IPS-15b (cell line): ENCODE data around the gene PDSS2.
"Not testable (repeated sequence)": the region's sequence is repeated elsewhere in the genome, so short reads cannot be mapped to it uniquely, and the experiment has no call there.

Experiments
- H3K27me3 ChIP-seq: one replicate; pipeline ENCODE4 v1.6.1; 2013; ENCODE audit warnings: low read length; ENCODE audit not compliant: control insufficient read depth, insufficient read depth
- H3K36me3 ChIP-seq: one replicate; pipeline ENCODE4 v1.6.1; 2013; ENCODE audit warnings: low read length; ENCODE audit not compliant: control insufficient read depth, insufficient read depth
- H3K4me1 ChIP-seq: one replicate; pipeline ENCODE4 v1.6.1; 2013; ENCODE audit warnings: mild to moderate bottlenecking, low read length; ENCODE audit not compliant: control insufficient read depth, insufficient read depth
- H3K4me3 ChIP-seq: one replicate; pipeline ENCODE4 v1.5.1; 2013; ENCODE audit warnings: low read depth, low read length
- H3K9ac ChIP-seq: one replicate; pipeline ENCODE4 v1.6.1; 2013; ENCODE audit warnings: low read depth, mild to moderate bottlenecking, low read length
- H3K9me3 ChIP-seq: one replicate; pipeline ENCODE4 v1.6.1; 2013; ENCODE audit warnings: mild to moderate bottlenecking, low read length; ENCODE audit not compliant: control insufficient read depth, insufficient read depth

Gene PDSS2

GRCh38 chr6:107196152-107196551 lies 263.2 kb downstream of the PDSS2 start:
- H3K36me3 ChIP-seq, result no peaks in the 10 kb centered on the region
- H3K9ac ChIP-seq, result no peak overlapping the region
- H3K27me3 ChIP-seq, result no peaks in the 10 kb centered on the region
- H3K9me3 ChIP-seq, result no peaks in the 10 kb centered on the region
- no peaks in the 10 kb centered on the region for H3K4me1 ChIP-seq
- no peak overlapping the region for H3K4me3 ChIP-seq

DNA sequence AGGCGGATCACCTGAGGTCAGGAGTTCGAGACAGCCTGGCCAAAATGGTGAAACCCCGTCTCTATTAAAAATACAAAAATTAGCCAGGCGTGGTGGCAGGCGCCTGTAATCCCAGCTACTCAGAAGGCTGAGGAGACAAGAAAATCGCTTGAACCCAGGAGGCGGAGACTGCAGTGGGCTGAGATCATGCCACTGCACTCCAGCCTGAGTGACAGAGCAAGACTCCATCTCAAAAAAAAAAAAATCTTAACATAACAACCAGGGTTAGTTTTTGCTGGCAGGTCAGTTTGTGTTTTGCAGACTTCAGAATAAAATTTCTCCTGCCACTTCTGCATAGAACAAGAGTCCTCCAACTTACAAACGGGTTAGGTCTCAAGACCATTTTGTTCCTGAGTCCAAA lies 264.6 kb downstream of the PDSS2 start:
- H3K4me1 ChIP-seq, H3K27me3 ChIP-seq, H3K9me3 ChIP-seq, H3K36me3 ChIP-seq, H3K4me3 ChIP-seq, H3K9ac ChIP-seq: not testable (repeated sequence)

DNA sequence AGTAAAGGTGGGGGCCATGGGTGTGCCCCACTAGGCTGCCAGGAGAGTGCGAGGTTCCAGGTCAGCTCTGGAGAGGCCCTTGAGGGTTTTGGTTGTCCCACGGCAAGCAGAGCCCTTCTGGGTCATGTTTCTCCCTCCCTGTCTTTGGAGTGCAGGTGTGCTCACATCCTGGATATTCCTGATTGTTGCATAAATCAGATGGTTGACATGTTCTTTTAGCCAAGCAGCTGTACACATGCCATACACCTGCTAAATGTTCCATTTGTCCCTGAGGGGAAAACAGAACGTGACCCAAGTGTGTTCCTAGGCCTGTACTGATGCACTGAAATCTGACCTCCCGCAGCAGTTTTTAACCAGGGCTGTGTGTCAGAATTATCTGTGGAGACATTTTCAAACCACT lies 266.5 kb downstream of the PDSS2 start:
- Histone ChIP-seq H3K4me3 (no peak overlapping the region), H3K27me3 (no peaks in the 10 kb centered on the region), H3K4me1 (no peaks in the 10 kb centered on the region), H3K9ac (no peak overlapping the region), H3K9me3 (no peaks in the 10 kb centered on the region), H3K36me3 (no peaks in the 10 kb centered on the region)

DNA sequence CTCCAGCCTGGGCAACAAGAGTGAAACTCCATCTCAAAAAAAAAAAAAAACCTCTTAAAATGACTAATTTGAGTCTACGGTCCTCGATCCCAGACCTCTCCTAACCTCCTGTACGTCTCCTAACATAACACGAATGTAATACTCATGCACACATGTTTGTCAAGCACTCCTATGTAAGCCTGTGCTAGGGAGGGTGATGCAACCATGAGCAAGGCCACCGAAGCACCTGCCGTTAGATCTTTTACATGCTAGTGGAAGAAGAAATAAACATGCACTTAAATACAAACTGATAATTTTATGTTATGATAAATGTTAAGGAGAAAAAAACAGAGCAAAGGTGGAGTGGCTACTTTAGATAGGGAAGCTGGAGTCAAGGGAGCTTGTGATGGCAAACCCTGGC lies 271.7 kb downstream of the PDSS2 start:
- Histone ChIP-seq H3K9me3 (no peaks in the 10 kb centered on the region), H3K4me3 (no peak overlapping the region), H3K9ac (no peak overlapping the region), H3K4me1 (no peaks in the 10 kb centered on the region), H3K36me3 (no peaks in the 10 kb centered on the region), H3K27me3 (no peaks in the 10 kb centered on the region)

- Histone ChIP-seq H3K4me3 (no peak overlapping the region), H3K36me3 (no peaks in the 10 kb centered on the region), H3K27me3 (no peaks in the 10 kb centered on the region), H3K9ac (no peak overlapping the region), H3K9me3 (no peaks in the 10 kb centered on the region), H3K4me1 (no peaks in the 10 kb centered on the region)
Observed at GRCh38 chr6:107186047-107186446, 273.3 kb downstream of the PDSS2 start.

DNA sequence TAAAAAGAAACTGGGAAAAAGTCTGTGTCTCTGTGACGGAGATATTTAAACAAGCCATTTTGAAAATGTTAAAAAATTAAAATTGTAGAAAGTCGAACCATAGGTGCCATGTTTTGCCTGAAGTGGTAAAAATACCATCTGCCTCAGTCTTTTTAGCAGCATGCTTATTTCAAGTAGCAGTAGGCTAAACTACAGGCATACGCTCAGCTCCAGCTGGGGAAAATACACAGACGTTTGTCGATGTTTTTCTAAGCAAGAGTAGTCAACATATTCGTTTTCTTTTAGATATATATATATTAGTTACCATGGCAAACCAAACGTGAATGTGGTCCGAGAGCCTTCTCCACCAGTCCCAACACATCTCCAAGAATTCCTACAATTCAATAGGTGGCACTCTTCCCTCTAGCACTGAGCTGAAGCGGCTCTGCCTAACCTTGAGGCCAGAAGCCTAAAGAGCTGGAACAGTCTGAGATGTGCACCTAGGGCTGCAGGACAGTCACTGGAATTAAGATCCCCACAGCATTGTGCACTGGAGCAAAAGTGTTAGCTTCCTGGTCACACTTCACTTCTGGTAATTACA lies 273.9 kb downstream of the PDSS2 start:
- H3K36me3 ChIP-seq, result no peaks in the 10 kb centered on the region
- H3K4me1 ChIP-seq, result no peaks in the 10 kb centered on the region

GRCh38 chr6:107184435-107184834 lies 274.9 kb downstream of the PDSS2 start:
- Histone ChIP-seq H3K9me3 (no peaks in the 10 kb centered on the region), H3K36me3 (no peaks in the 10 kb centered on the region), H3K4me1 (no peaks in the 10 kb centered on the region)

More for the DNA sequence above, 273.9 kb downstream of the PDSS2 start:
- no peaks in the 10 kb centered on the region for H3K9me3 ChIP-seq
- no peak overlapping the region for H3K4me3 ChIP-seq
- H3K9ac ChIP-seq, result no peak overlapping the region
- no peaks in the 10 kb centered on the region for H3K27me3 ChIP-seq

DNA sequence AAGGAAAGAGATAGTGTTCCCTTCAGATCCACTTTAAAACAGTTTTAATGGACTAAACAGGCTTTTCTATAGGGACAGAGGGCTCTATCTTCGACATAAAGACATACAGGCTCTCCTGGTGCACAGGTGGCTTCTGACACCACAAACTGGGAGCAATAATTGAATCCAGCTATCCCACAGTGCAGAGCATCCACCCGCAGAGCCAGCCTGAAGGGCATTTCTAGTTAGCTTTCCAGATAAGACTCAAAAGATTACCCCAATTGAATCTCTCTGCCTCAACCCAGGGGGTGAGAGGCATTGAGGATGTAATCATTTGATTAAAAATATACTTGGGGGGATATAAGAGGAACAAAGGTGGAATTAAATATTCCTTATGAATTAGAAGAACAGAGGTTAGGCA lies 279.3 kb downstream of the PDSS2 start:
- H3K9ac ChIP-seq, result no peak overlapping the region
- no peak overlapping the region for H3K4me3 ChIP-seq
- no peaks in the 10 kb centered on the region for H3K9me3 ChIP-seq
- no peaks in the 10 kb centered on the region for H3K36me3 ChIP-seq
- H3K4me1 ChIP-seq, result no peaks in the 10 kb centered on the region
- H3K27me3 ChIP-seq, result no peaks in the 10 kb centered on the region

More at GRCh38 chr6:107184435-107184834, 274.9 kb downstream of the PDSS2 start:
- H3K9ac ChIP-seq, result no peak overlapping the region
- no peak overlapping the region for H3K4me3 ChIP-seq
- no peaks in the 10 kb centered on the region for H3K27me3 ChIP-seq

DNA sequence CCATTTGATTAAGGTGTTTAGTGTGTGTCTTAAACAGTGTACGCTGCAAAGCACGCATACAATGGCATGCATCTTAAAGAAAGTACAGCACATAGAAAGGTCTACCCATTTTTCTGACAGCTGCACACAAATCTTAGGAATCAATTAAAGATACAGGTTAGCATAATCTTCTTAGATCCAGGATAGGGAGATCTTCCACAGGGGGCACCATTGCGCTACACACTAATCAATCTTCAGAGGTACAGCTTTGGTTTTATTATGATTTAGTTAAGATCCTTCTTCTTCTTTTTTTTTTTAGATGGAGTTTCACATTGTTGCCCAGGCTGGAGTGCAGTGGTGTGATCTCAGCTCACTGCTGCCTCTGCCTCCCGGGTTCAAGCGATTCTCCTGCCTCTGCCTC lies 280.4 kb downstream of the PDSS2 start:
- Histone ChIP-seq H3K4me3 (no peak overlapping the region), H3K9me3 (no peaks in the 10 kb centered on the region), H3K4me1 (no peaks in the 10 kb centered on the region), H3K36me3 (no peaks in the 10 kb centered on the region), H3K27me3 (no peaks in the 10 kb centered on the region), H3K9ac (no peak overlapping the region)

DNA sequence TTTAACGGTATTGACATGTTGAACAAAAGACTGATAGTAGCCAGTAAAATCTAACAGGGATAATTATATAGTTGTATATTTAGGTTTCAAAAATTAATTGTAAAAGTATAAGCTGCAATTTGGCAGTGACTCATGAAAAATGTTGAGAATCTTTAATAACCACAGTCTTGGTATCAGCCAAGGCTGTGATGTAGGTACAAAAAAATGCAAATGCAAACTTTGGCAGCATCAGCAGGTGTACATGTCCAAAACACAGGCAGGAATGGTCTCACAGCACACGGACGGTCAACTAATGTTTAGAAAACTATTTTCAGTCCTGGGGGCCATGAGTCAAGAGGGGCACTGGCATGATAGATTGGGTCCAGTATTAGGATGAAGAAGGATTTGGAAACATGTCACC lies 285.6 kb downstream of the PDSS2 start:
- Histone ChIP-seq H3K36me3 (peaks cover 3% of the 10 kb centered on the region), H3K27me3 (no peaks in the 10 kb centered on the region), H3K9me3 (no peaks in the 10 kb centered on the region), H3K4me3 (no peak overlapping the region), H3K9ac (no peak overlapping the region), H3K4me1 (no peaks in the 10 kb centered on the region)

DNA sequence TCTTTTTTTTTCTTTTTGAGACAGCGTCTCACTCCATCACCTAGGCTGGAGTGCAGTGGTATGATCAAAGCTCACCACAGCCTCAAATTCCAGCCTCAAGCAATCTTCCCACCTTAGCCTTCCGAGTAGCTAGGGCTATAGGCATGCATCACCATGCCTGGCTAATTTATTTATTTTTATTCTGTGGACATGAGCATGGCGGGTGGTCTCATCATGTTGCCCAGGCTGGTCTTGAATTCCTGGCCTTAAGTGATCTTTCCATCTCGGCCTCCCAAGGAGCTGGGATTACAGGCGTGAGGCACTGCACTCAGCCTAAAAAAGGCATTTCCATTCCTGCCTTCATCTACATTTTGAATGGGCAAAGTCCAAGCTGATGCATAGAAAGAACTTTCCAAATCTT lies 287.9 kb downstream of the PDSS2 start:
- Histone ChIP-seq H3K4me1 (no peaks in the 10 kb centered on the region), H3K9ac (no peak overlapping the region), H3K9me3 (no peaks in the 10 kb centered on the region), H3K36me3 (peaks cover 3% of the 10 kb centered on the region), H3K27me3 (no peaks in the 10 kb centered on the region), H3K4me3 (no peak overlapping the region)

DNA sequence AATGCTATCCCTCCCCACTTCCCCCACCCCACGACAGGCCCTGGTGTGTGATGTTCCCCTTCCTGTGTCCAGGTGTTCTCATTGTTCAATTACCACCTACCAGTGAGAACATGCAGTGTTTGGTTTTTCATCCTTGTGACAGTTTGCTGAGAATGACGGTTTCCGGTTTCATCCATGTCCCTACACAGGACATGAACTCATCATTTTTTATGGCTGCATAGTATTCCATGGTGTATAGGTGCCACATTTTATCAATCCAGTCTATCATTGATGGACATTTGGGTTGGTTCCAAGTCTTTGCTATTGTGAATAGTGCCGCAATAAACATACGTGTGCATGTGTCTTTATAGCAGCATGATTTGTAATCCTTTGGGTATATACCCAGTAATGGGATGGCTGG lies 295.1 kb downstream of the PDSS2 start:
- H3K4me3 ChIP-seq, H3K36me3 ChIP-seq, H3K9ac ChIP-seq, H3K27me3 ChIP-seq, H3K4me1 ChIP-seq, H3K9me3 ChIP-seq: not testable (repeated sequence)
